Neural cell (in vitro differentiated cells): ENCODE data around the gene REL. TPM values are rescaled to one million over a fixed set of nuclear protein-coding genes. Genes with fewer than 3 reads are reported as not detected.

Experiments
- H2AFZ ChIP-seq: fragments of 200-600, 300-800 bp; sonication (generic), shearing (Covaris generic); 2 replicates; pipeline ENCODE4 v1.6.0; 2014; ENCODE audit warnings: low read depth, mild to moderate bottlenecking, antibody characterized with exemption, low read length, moderate library complexity
- H3F3A ChIP-seq: fragments of 200-600 bp; shearing (Covaris generic); 2 replicates; pipeline ENCODE4 v1.6.1; 2016; ENCODE audit warnings: mild to moderate bottlenecking, moderate library complexity, mixed read lengths, antibody characterized with exemption, low read length; ENCODE audit not compliant: insufficient read depth, poor library complexity, severe bottlenecking
- H3K27ac ChIP-seq: fragments of 200-600, 300-800 bp; sonication (generic), shearing (Covaris generic); 2 replicates; pipeline ENCODE4 v1.5.1; 2014; ENCODE audit warnings: mild to moderate bottlenecking, low read length, moderate library complexity
- H3K27me3 ChIP-seq: fragments of 300-800, 200-600 bp; sonication (generic), shearing (Covaris generic); 2 replicates; pipeline ENCODE4 v1.6.0; 2014; ENCODE audit warnings: mild to moderate bottlenecking, low read depth, low read length, moderate library complexity; ENCODE audit not compliant: insufficient read depth
- H3K36me3 ChIP-seq: fragments of 300-800, 200-600 bp; sonication (generic), shearing (Covaris generic); 2 replicates; pipeline ENCODE4 v1.5.1; 2014; ENCODE audit warnings: mild to moderate bottlenecking, antibody characterized with exemption, low read length, moderate library complexity; ENCODE audit not compliant: insufficient read depth
- H3K4me2 ChIP-seq: fragments of 300-800, 200-600 bp; sonication (generic), shearing (Covaris generic); 2 replicates; pipeline ENCODE4 v1.6.0; 2014; ENCODE audit warnings: mild to moderate bottlenecking, low read length
- H3K4me3 ChIP-seq: fragments of 300-800, 200-600 bp; sonication (generic), shearing (Covaris generic); 2 replicates; pipeline ENCODE4 v1.5.1; 2014; ENCODE audit warnings: mild to moderate bottlenecking, low read length, moderate library complexity
- H3K79me2 ChIP-seq: fragments of 200-600 bp; shearing (Covaris generic); replicated peaks from 2 replicates; pipeline ENCODE4 v1.6.0; 2014; ENCODE audit warnings: mild to moderate bottlenecking, low read length, moderate library complexity; ENCODE audit not compliant: insufficient read depth
- H3K9ac ChIP-seq: fragments of 300-800, 200-600 bp; sonication (generic), shearing (Covaris generic); 2 replicates; pipeline ENCODE4 v1.6.1; 2016; ENCODE audit warnings: mild to moderate bottlenecking, low read length, mixed read lengths
- H3K9me2 ChIP-seq: fragments of 200-600 bp; shearing (Covaris generic); 2 replicates; pipeline ENCODE4 v1.6.1; 2016; ENCODE audit warnings: mild to moderate bottlenecking, low read length, mixed read lengths; ENCODE audit not compliant: insufficient read depth
- H3K9me3 ChIP-seq: fragments of 200-600, 300-800 bp; sonication (generic), shearing (Covaris generic); 2 replicates; pipeline ENCODE4 v1.6.1; 2016; ENCODE audit warnings: mild to moderate bottlenecking, mixed run types, low read length, moderate library complexity, mixed read lengths
- H4K20me1 ChIP-seq: fragments of 200-600 bp; shearing (Covaris generic); 2 replicates; pipeline ENCODE4 v1.6.1; 2016; ENCODE audit warnings: mild to moderate bottlenecking, mixed run types; ENCODE audit not compliant: insufficient read depth
- EP300 ChIP-seq: fragments of 450-650 bp; conservative IDR thresholded peaks from 2 replicates; pipeline ENCODE4 v1.6.1; 2014; ENCODE audit warnings: antibody characterized with exemption, mild to moderate bottlenecking, moderate library complexity; ENCODE audit not compliant: poor library complexity, severe bottlenecking
- EZH2 ChIP-seq: fragments of 200-600, 300-800 bp; shearing (Covaris generic), sonication (generic); IDR thresholded peaks from 2 replicates; pipeline ENCODE4 v1.6.1; 2014; ENCODE audit warnings: antibody characterized with exemption, low read length, borderline replicate concordance, mild to moderate bottlenecking; ENCODE audit not compliant: insufficient read depth, poor library complexity, severe bottlenecking
- MXI1 ChIP-seq: fragments of 450-650 bp; conservative IDR thresholded peaks from 2 replicates; pipeline ENCODE4 v1.6.1; 2014; ENCODE audit warnings: antibody characterized with exemption, mild to moderate bottlenecking; ENCODE audit not compliant: poor library complexity, severe bottlenecking
- POLR2AphosphoS5 ChIP-seq: IDR thresholded peaks from 2 replicates; pipeline ENCODE4 v1.6.1; 2012
- RAD21 ChIP-seq: fragments of 450-650 bp; conservative IDR thresholded peaks from 2 replicates; pipeline ENCODE4 v1.6.1; 2014; ENCODE audit warnings: antibody characterized with exemption, mild to moderate bottlenecking, moderate library complexity
- SMC3 ChIP-seq: fragments of 450-650 bp; conservative IDR thresholded peaks from 2 replicates; pipeline ENCODE4 v1.6.1; 2014; ENCODE audit warnings: antibody characterized with exemption, mild to moderate bottlenecking, moderate library complexity; ENCODE audit not compliant: poor library complexity
- TAF1 ChIP-seq: IDR thresholded peaks from 2 replicates; pipeline ENCODE4 v1.6.1; 2012; ENCODE audit warnings: low read depth
- polyA plus RNA-seq: library from polyadenylated mRNA; depleted of rRNA; stranded (reverse); fragments of >200 nt; gene quantifications from 2 replicates; pipeline ENCODE4 v1.2.3, GENCODE V29; 2014
- TF ChIP-seq, protein P1 (sequence below): IDR thresholded peaks from 2 replicates; pipeline ENCODE4 v1.6.1; 2012; ENCODE audit warnings: borderline replicate concordance
- TF ChIP-seq, protein P2 (sequence below): fragments of 450-650 bp; IDR thresholded peaks from 2 replicates; pipeline ENCODE4 v1.5.1; 2014; ENCODE audit warnings: antibody characterized with exemption, mild to moderate bottlenecking, moderate library complexity; ENCODE audit not compliant: poor library complexity, severe bottlenecking

REL gene
- polyA plus RNA-seq, 1 donor from 2014 or later, result 1.9 TPM

DNA sequence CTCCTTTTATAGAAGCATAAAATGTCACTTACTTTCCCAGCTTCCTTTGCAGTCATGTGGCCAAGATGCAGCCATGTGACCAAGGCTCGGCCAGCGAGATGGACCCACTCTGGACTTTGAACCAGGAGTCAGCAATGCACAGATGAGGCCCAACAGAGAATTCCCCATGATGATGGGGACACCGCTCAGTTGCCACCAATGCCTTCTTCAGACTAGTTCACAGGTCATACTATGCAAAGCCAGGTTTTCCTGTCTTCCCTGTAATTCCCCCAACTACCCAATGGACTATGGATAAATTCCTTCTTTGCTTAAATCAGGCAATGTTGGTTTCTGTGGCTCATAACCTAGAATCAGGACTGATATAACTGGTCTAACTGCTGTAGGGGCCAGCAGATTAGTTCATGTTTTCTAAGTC is 22.5 kb upstream of the REL start:
- no peaks in the 10 kb centered on the region for H3K27me3 ChIP-seq

DNA sequence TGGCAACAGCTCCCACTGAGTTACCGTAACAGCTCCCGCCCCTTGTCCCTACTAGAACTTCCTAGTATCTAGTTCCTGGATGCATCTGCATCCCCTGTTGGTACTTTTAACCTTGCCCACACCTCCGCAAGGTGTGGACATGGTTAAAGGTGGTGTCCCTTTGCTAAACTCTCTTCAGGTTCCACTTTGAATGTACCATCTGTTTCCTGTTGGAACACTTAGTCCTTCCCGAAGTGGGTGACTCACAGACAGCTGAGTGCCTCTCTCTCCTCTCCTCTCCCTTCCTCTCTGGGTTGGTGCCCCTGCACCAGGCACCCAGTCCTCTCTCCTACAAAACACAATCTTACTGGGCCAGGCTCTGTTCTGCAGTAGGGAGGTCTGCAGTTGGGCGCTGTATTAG is 19.6 kb upstream of the REL start:
- Histone ChIP-seq H3K4me2 (no peak overlapping the region), H4K20me1 (no peaks in the 10 kb centered on the region), H3K79me2 (no peaks in the 10 kb centered on the region), H3K4me3 (no peak overlapping the region), H2AFZ (no peak overlapping the region), H3K36me3 (no peaks in the 10 kb centered on the region), H3K9ac (no peak overlapping the region), H3K27me3 (no peaks in the 10 kb centered on the region), H3K9me2 (no peaks in the 10 kb centered on the region), H3F3A (no peaks in the 10 kb centered on the region), H3K27ac (no peak overlapping the region), H3K9me3 (no peaks in the 10 kb centered on the region)
- TF ChIP-seq, protein P1, sequence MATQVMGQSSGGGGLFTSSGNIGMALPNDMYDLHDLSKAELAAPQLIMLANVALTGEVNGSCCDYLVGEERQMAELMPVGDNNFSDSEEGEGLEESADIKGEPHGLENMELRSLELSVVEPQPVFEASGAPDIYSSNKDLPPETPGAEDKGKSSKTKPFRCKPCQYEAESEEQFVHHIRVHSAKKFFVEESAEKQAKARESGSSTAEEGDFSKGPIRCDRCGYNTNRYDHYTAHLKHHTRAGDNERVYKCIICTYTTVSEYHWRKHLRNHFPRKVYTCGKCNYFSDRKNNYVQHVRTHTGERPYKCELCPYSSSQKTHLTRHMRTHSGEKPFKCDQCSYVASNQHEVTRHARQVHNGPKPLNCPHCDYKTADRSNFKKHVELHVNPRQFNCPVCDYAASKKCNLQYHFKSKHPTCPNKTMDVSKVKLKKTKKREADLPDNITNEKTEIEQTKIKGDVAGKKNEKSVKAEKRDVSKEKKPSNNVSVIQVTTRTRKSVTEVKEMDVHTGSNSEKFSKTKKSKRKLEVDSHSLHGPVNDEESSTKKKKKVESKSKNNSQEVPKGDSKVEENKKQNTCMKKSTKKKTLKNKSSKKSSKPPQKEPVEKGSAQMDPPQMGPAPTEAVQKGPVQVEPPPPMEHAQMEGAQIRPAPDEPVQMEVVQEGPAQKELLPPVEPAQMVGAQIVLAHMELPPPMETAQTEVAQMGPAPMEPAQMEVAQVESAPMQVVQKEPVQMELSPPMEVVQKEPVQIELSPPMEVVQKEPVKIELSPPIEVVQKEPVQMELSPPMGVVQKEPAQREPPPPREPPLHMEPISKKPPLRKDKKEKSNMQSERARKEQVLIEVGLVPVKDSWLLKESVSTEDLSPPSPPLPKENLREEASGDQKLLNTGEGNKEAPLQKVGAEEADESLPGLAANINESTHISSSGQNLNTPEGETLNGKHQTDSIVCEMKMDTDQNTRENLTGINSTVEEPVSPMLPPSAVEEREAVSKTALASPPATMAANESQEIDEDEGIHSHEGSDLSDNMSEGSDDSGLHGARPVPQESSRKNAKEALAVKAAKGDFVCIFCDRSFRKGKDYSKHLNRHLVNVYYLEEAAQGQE, result no peak
- TF ChIP-seq RAD21 (no peak), EZH2 (no peak), MXI1 (no peak), EP300 (no peak), SMC3 (no peak), POLR2AphosphoS5 (no peak), TAF1 (no peak)
- TF ChIP-seq, protein P2, sequence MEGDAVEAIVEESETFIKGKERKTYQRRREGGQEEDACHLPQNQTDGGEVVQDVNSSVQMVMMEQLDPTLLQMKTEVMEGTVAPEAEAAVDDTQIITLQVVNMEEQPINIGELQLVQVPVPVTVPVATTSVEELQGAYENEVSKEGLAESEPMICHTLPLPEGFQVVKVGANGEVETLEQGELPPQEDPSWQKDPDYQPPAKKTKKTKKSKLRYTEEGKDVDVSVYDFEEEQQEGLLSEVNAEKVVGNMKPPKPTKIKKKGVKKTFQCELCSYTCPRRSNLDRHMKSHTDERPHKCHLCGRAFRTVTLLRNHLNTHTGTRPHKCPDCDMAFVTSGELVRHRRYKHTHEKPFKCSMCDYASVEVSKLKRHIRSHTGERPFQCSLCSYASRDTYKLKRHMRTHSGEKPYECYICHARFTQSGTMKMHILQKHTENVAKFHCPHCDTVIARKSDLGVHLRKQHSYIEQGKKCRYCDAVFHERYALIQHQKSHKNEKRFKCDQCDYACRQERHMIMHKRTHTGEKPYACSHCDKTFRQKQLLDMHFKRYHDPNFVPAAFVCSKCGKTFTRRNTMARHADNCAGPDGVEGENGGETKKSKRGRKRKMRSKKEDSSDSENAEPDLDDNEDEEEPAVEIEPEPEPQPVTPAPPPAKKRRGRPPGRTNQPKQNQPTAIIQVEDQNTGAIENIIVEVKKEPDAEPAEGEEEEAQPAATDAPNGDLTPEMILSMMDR, result no peak

More for the DNA sequence above, 22.5 kb upstream of the REL start:
- Histone ChIP-seq H3K9ac (no peak overlapping the region), H3K9me2 (no peaks in the 10 kb centered on the region), H3K79me2 (no peaks in the 10 kb centered on the region), H4K20me1 (no peaks in the 10 kb centered on the region), H3K36me3 (no peaks in the 10 kb centered on the region), H3K27ac (no peak overlapping the region), H3K4me3 (no peak overlapping the region), H3F3A (no peaks in the 10 kb centered on the region), H3K9me3 (no peaks in the 10 kb centered on the region), H3K4me2 (no peak overlapping the region), H2AFZ (no peak overlapping the region)
- TF ChIP-seq EZH2 (no peak), TAF1 (no peak), MXI1 (no peak), RAD21 (no peak), POLR2AphosphoS5 (no peak), SMC3 (no peak), EP300 (no peak)
- TF ChIP-seq, protein P2, result no peak
- TF ChIP-seq, protein P1, result no peak
